ENCODE measurements around the gene CAMK1D.
"Not testable (repeated sequence)": the region's sequence is repeated elsewhere in the genome, so short reads cannot be mapped to it uniquely, and the experiment has no call there.

Gene CAMK1D

DNA sequence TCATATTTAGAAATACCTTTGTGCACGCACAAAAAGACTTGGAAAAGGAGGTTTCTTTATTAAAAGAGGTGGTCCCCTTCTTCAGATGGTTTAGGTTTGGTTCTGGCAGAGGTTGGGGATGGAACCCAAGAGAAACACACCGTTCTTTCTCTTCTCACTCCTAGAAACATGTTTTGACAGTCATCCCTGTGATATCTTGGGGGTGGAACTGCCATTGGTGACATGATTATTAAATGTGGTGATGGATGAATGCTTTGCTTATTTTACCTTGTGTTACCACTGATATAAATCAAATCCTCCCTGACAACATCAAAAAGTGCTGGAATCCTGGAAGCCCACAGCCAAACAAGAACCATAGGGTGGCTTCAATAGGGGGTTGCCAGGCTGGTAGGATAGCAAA lies 505.6 kb downstream of the CAMK1D start:
- no peak for DNase-seq (ENCODE audit: low spot score)

DNA sequence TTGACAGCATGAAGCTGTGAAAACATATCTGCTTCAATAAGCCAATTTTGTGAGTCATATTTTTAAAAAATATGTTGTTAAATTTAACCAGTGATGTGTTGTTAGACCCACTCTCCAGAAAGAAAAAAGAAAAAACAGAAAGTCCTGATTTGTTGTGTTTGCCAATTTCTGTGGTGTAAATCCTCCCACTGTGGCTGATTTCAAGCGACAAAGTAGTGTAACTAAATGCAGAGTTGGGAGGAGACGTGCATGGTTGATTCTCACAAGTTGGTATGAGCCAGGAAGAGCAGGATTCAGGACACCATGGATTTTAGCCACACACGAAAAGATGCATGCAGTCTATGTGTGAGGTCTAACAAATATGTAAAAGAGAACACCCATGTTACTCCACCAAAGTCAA lies 513.1 kb downstream of the CAMK1D start:
- DNase-seq (ENCODE audit: low spot score): no peak

DNA sequence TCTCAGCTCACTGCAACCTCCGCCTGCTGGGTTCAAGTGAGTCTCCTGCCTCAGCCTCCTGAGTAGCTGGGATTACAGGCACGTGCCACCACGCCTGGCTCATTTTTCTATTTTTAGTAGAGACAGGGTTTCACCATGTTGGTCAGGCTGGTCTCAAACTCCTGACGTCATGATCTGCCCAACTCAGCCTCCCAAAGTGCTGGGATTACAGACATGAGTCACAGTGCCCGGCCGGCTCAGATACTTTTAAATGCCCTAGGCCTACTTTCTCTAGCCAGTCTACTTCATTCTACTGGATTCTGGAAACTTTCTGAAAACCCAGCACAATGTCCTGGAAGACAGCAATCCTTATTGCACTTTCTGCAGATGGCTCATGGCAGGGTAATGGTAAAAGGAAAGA lies 516.2 kb downstream of the CAMK1D start:
- not testable (repeated sequence) for DNase-seq (ENCODE audit: low spot score)

DNA sequence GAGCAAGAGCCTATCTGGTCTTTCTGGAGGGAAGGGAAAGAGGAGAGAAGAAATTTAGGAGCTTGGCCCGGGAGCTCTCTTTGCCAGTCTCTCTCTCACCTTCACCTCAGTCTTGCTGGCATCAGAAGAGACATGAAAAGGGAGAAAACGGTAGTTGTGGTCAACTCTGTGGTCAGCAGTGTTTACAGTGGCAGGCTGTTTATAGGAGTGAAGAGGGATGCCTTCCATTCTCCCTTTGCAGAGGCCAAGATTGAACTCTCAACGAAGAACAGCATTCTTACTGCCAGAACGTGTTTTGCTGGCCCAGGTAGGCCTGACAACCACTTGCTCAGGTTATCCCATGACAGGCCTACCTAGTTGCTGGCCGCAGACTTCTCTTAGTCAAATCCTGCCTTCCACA lies 518.9 kb downstream of the CAMK1D start:
- no peak for DNase-seq (ENCODE audit: low spot score)

- DNase-seq (ENCODE audit: low spot score): no peak
Measured at GRCh38 chr10:12869427-12869826, 520.1 kb downstream of the CAMK1D start.

GRCh38 chr10:12872577-12872976 lies 523.2 kb downstream of the CAMK1D start:
- DNase-seq (ENCODE audit: low spot score): no peak

DNA sequence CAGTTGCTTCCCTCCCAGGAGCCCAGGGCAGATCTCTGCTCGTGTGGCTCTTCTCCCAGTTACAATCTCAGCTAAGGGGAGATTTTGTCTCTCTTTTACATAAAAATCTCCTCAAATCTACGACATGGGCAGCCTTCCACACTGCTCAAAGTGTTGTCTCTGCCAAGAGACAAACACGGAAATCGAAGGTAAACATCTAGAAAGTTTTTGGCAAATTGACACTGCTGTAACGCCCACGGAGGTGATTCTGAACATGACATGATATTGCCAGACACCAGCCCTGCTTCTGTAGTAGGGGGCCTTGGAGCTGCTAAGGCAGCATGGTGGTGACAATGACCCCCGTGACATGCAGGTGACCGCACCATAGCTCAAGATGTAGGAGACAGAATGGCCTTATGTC lies 523.8 kb downstream of the CAMK1D start:
- DNase-seq (ENCODE audit: low spot score): no peak

- DNase-seq (ENCODE audit: low spot score): no peak
Measured at GRCh38 chr10:12874501-12874900, 525.2 kb downstream of the CAMK1D start.

- no peak for DNase-seq (ENCODE audit: low spot score)
Measured at GRCh38 chr10:12875100-12875499, 525.8 kb downstream of the CAMK1D start.

- DNase-seq (ENCODE audit: low spot score): no peak
Measured at GRCh38 chr10:12876266-12876665, 526.9 kb downstream of the CAMK1D start.

GRCh38 chr10:12877150-12877549 lies 527.8 kb downstream of the CAMK1D start:
- DNase-seq (ENCODE audit: low spot score): no peak

DNA sequence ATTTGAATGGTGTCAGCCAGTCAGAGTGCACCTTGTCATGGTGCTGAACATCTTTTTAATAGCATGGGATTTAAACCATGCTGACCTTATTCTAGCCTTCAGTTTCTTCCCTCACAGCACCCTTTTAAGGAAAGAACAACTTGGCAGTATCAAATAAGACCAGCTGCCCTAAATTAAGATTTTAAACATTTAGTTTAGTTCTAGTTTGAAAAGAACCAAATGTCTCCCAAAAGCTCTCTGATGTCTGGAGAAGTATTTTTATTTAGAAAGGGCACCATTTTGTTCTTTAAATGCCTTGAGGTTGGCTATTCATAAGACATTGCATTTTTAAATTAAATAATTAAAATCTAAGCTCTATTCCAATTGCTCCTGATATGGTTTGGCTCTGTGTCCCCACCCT lies 531.1 kb downstream of the CAMK1D start:
- no peak for DNase-seq (ENCODE audit: low spot score)

- no peak for DNase-seq (ENCODE audit: low spot score)
Measured at GRCh38 chr10:12884851-12885250, 535.5 kb downstream of the CAMK1D start.

Data from left forelimb (tissue), 1 donor.